Tibial artery (tissue), 4 donors: ENCODE data around the gene MGMT.

ENCODE experiments used
- DNase-seq, 2 donors: peaks; one replicate each; pipeline ENCODE4 v3.0.0-alpha.2; 2019
- H3K27ac ChIP-seq, 2 donors: fragments of 200-600 bp; sonication (generic) in 1 of 2; 1 replicate in 1 of 2; 2 replicates in 1 of 2; pipeline ENCODE4 v1.5.1; 2018 to 2019; ENCODE audit warnings: mild to moderate bottlenecking in 1 of 2
- H3K27me3 ChIP-seq, 2 donors: fragments of 200-600 bp; sonication (generic) in 1 of 2; one replicate each; pipeline versions ENCODE4 v1.5.1 to v1.6.0; 2016 to 2019
- H3K36me3 ChIP-seq, 3 donors: fragments of 200-600 bp; sonication (generic) in 2 of 3; one replicate each; pipeline ENCODE4 v1.5.1; 2016 to 2019; ENCODE audit warnings: mild to moderate bottlenecking in 2 of 3
- H3K4me1 ChIP-seq, 4 donors: fragments of 200-600 bp; sonication (generic) in 2 of 4; 1 replicate in 3 of 4; 2 replicates in 1 of 4; pipeline ENCODE4 v1.5.1; 2016 to 2019
- H3K4me3 ChIP-seq, 2 donors: fragments of 200-600 bp; sonication (generic) in 1 of 2; 1 replicate in 1 of 2; 2 replicates in 1 of 2; pipeline ENCODE4 v1.5.1; 2018 to 2019; ENCODE audit warnings: mild to moderate bottlenecking in 2 of 2
- H3K9me3 ChIP-seq, 3 donors: fragments of 200-600 bp; sonication (generic) in 1 of 3; one replicate each; pipeline ENCODE4 v1.5.1; 2016 to 2019
- intact Hi-C: fragments of 100-400 bp; cut with DNase I; formaldehyde crosslinking; loops from one replicate; pipeline ENCODE4 v1.15.0; 2023; ENCODE audit warnings: low total_unique reads
- TF ChIP-seq, protein P1 (sequence below), 2 experiments: fragments of 200-600 bp in 1 of 2; fragments of 450-650 bp in 1 of 2; IDR thresholded peaks; one replicate each; pipeline ENCODE4 v1.5.1; 2017 to 2019; ENCODE audit warnings: antibody characterized with exemption in 2 of 2, mild to moderate bottlenecking in 1 of 2, moderate library complexity in 1 of 2

Gene MGMT

DNA sequence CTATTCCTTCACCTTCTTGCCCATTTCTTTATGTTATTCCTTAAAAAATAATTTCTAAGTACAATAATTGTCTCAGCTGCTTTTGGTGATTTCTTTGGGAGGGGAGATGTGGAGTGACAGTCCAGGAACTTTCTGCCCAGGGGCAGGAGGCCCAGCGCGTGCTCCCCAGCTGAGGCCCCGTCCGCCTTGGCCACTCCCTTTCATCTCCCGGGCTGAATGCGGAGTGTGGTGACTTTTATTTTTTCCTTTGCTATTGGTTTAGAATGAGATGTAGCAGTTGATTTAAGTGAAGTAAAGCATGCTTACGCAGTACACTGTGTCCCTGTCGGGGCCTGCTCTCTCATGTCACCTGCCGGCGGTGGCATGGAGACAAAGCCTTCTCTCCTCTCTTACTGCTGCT is 141.6 kb downstream of the MGMT start:
- Histone ChIP-seq H3K4me3 (no peak overlapping the region), H3K36me3 (no peaks in the 10 kb centered on the region), H3K9me3 (no peaks in the 10 kb centered on the region), H3K27ac (no peak overlapping the region), H3K27me3 (no peaks in the 10 kb centered on the region), H3K4me1 (no peaks in the 10 kb centered on the region)
- intact Hi-C loops = no loop called here
- DNase-seq = no peak
- TF ChIP-seq, protein P1, sequence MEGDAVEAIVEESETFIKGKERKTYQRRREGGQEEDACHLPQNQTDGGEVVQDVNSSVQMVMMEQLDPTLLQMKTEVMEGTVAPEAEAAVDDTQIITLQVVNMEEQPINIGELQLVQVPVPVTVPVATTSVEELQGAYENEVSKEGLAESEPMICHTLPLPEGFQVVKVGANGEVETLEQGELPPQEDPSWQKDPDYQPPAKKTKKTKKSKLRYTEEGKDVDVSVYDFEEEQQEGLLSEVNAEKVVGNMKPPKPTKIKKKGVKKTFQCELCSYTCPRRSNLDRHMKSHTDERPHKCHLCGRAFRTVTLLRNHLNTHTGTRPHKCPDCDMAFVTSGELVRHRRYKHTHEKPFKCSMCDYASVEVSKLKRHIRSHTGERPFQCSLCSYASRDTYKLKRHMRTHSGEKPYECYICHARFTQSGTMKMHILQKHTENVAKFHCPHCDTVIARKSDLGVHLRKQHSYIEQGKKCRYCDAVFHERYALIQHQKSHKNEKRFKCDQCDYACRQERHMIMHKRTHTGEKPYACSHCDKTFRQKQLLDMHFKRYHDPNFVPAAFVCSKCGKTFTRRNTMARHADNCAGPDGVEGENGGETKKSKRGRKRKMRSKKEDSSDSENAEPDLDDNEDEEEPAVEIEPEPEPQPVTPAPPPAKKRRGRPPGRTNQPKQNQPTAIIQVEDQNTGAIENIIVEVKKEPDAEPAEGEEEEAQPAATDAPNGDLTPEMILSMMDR (IDR thresholded peaks at IDR 0.05) = no peak

DNA sequence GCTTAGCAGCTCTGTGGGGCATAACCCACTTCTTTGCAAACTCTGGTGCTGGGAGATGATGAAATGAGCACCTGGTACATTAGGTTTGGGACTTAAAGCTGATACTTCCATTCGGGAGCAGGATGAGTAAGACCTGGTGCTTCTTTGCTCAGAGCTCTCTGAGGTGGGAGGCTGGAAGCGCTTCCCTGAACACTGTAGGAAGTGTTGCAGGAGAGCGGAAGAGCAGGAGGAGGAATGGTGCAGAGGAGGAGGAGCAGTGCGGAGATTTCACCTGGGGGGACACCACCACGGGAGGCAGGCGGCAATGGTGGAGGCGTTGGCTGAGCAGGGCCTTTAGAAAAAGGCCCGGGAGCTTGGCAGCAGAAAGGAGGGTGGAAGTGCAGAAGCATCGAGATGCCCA is 142.5 kb downstream of the MGMT start:
- no peaks in the 10 kb centered on the region for H3K36me3 ChIP-seq
- no peak overlapping the region for H3K27ac ChIP-seq
- no peaks in the 10 kb centered on the region for H3K27me3 ChIP-seq
- intact Hi-C loops = no loop called here
- no peak for DNase-seq
- H3K4me3 ChIP-seq = no peak overlapping the region
- H3K4me1 ChIP-seq = no peaks in the 10 kb centered on the region
- TF ChIP-seq, protein P1 (IDR thresholded peaks at IDR 0.05) = no peak
- no peaks in the 10 kb centered on the region for H3K9me3 ChIP-seq

GRCh38 chr10:129612481-129613109 is 145.6 kb downstream of the MGMT start:
- no peak overlapping the region for H3K4me3 ChIP-seq
- H3K4me1 ChIP-seq = no peaks in the 10 kb centered on the region
- TF ChIP-seq, protein P1 (IDR thresholded peaks at IDR 0.05) = no peak
- H3K36me3 ChIP-seq = no peaks in the 10 kb centered on the region
- no peak overlapping the region for H3K27ac ChIP-seq
- no peaks in the 10 kb centered on the region for H3K27me3 ChIP-seq
- intact Hi-C loops = no loop called here
- no peak for DNase-seq
- no peaks in the 10 kb centered on the region for H3K9me3 ChIP-seq

DNA sequence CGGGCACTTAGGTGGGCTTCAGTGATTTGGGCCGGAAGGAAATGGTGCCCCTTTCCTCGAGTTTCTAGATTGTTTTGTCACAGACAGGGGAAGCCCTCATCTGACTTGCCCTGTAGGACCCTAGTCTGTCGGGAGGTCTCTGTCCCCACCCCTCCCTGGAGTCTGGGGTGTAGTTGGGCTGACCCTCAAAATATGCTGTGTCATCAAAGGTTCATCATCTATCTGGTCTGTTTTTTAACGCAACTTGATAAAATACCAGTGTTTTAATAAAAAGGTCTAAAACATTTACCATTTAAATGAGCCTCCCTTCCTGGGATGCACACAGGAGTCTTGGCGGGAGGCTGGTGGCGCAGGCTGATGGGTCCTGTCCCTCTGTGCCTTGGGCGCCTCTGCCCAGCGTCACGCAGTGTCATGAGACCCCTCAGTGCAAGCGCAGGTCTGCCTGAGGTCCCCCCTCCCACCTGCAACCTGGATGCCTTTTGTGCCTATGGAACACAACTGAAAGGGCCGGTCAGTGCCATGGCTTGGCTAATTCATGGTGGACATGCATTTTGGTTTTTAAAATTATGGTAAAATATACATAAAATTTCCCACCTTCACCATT is 146.4 kb downstream of the MGMT start:
- H3K4me3 ChIP-seq = no peak overlapping the region
- intact Hi-C loops = no loop called here
- H3K9me3 ChIP-seq = no peaks in the 10 kb centered on the region
- no peaks in the 10 kb centered on the region for H3K36me3 ChIP-seq
- TF ChIP-seq, protein P1 (IDR thresholded peaks at IDR 0.05) = no peak
- no peak overlapping the region for H3K27ac ChIP-seq
- H3K4me1 ChIP-seq = no peaks in the 10 kb centered on the region
- no peak for DNase-seq
- no peaks in the 10 kb centered on the region for H3K27me3 ChIP-seq

DNA sequence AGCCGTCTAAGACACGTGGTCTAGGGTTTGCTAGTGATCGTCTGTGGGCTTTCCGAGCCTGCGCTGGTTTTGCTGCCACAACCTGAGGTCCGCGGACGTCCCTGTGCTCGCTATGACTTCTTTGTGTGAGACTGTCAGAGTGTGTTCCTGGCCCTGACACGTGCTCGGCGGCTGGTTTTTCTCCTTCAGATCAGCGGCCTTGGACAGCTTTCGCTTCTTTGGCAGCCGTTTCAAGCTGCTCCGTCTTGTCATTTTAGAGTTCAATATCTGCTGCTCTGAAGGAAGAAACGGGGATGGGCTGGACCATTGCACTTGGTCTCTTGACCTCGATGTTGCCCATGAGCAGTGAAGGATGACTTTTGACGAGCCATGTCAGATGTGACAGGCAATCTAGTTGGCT is 147.3 kb downstream of the MGMT start:
- Histone ChIP-seq H3K4me3 (no peak overlapping the region), H3K27me3 (no peaks in the 10 kb centered on the region), H3K36me3 (no peaks in the 10 kb centered on the region), H3K9me3 (no peaks in the 10 kb centered on the region), H3K4me1 (no peaks in the 10 kb centered on the region), H3K27ac (no peak overlapping the region)
- no peak for DNase-seq
- intact Hi-C loops = no loop called here
- TF ChIP-seq, protein P1 (IDR thresholded peaks at IDR 0.05) = no peak
